ENCODE measurements around the gene SH3BP5. TPM values are rescaled to one million over a fixed set of nuclear protein-coding genes. Genes with fewer than 3 reads are reported as not detected.

Gene SH3BP5
- total RNA-seq, 1 donor from 2014 or later = 6.3 TPM

GRCh38 chr3:15284121-15284889 lies 48.1 kb downstream of the SH3BP5 start:
- DNase-seq (ENCODE audit: low read depth) (no peak), FAIRE-seq (no peak)
- H3K36me3 ChIP-seq (ENCODE audit: control insufficient read depth, insufficient read depth, low read length) = no peaks in the 10 kb centered on the region
- H3K27me3 ChIP-seq (ENCODE audit: control insufficient read depth, insufficient read depth, low read length) = no peaks in the 10 kb centered on the region
- no peak overlapping the region for H3K4me3 ChIP-seq (ENCODE audit: low read depth, low read length)
- no peak for TF ChIP-seq CTCF (IDR thresholded peaks at IDR 0.05; ENCODE audit: insufficient read depth, low read length, severe bottlenecking)

GRCh38 chr3:15283702-15284101 lies 48.7 kb downstream of the SH3BP5 start:
- Histone ChIP-seq H3K36me3 (ENCODE audit: control insufficient read depth, insufficient read depth, low read length) (no peaks in the 10 kb centered on the region), H3K27me3 (ENCODE audit: control insufficient read depth, insufficient read depth, low read length) (no peaks in the 10 kb centered on the region), H3K4me3 (ENCODE audit: low read depth, low read length) (no peak overlapping the region)
- FAIRE-seq (no peak), DNase-seq (ENCODE audit: low read depth) (no peak)
- TF ChIP-seq CTCF (IDR thresholded peaks at IDR 0.05; ENCODE audit: insufficient read depth, low read length, severe bottlenecking) = no peak

GRCh38 chr3:15281817-15282216 lies 50.6 kb downstream of the SH3BP5 start:
- H3K4me3 ChIP-seq (ENCODE audit: low read depth, low read length) = no peak overlapping the region
- TF ChIP-seq CTCF (IDR thresholded peaks at IDR 0.05; ENCODE audit: insufficient read depth, low read length, severe bottlenecking) = no peak
- FAIRE-seq (no peak), DNase-seq (ENCODE audit: low read depth) (no peak)
- H3K27me3 ChIP-seq (ENCODE audit: control insufficient read depth, insufficient read depth, low read length) = no peaks in the 10 kb centered on the region
- H3K36me3 ChIP-seq (ENCODE audit: control insufficient read depth, insufficient read depth, low read length) = no peaks in the 10 kb centered on the region

GRCh38 chr3:15280853-15281532 lies 51.4 kb downstream of the SH3BP5 start:
- H3K4me3 ChIP-seq (ENCODE audit: low read depth, low read length) = no peak overlapping the region
- TF ChIP-seq CTCF (IDR thresholded peaks at IDR 0.05; ENCODE audit: insufficient read depth, low read length, severe bottlenecking) = no peak
- DNase-seq (ENCODE audit: low read depth) (no peak), FAIRE-seq (no peak)
- no peaks in the 10 kb centered on the region for H3K36me3 ChIP-seq (ENCODE audit: control insufficient read depth, insufficient read depth, low read length)
- H3K27me3 ChIP-seq (ENCODE audit: control insufficient read depth, insufficient read depth, low read length) = no peaks in the 10 kb centered on the region

- no peak for TF ChIP-seq CTCF (IDR thresholded peaks at IDR 0.05; ENCODE audit: insufficient read depth, low read length, severe bottlenecking)
- H3K27me3 ChIP-seq (ENCODE audit: control insufficient read depth, insufficient read depth, low read length) = no peaks in the 10 kb centered on the region
- DNase-seq (ENCODE audit: low read depth) (peak; percentile 34), FAIRE-seq (no peak)
- no peak overlapping the region for H3K4me3 ChIP-seq (ENCODE audit: low read depth, low read length)
- no peaks in the 10 kb centered on the region for H3K36me3 ChIP-seq (ENCODE audit: control insufficient read depth, insufficient read depth, low read length)
These were observed 52.5 kb downstream of the SH3BP5 start for GRCh38 chr3:15279671-15280402.
